H54 (cell line): ENCODE data around the gene EPC1.

Experiments
- DNase-seq: peaks from one replicate; pipeline ENCODE4 v3.0.0; 2011; ENCODE audit warnings: low spot score, mixed read lengths; ENCODE audit not compliant: insufficient read length
- FAIRE-seq: peaks from 3 replicates; lab custom pipeline; 2011; peaks lifted over from hg19 to GRCh38; lab: Jason Lieb, UNC
- POLR2A ChIP-seq: IDR thresholded peaks from 2 replicates; pipeline ENCODE4 v1.6.1; 2011; ENCODE audit warnings: low read depth, mild to moderate bottlenecking, low read length

The EPC1 gene

DNA sequence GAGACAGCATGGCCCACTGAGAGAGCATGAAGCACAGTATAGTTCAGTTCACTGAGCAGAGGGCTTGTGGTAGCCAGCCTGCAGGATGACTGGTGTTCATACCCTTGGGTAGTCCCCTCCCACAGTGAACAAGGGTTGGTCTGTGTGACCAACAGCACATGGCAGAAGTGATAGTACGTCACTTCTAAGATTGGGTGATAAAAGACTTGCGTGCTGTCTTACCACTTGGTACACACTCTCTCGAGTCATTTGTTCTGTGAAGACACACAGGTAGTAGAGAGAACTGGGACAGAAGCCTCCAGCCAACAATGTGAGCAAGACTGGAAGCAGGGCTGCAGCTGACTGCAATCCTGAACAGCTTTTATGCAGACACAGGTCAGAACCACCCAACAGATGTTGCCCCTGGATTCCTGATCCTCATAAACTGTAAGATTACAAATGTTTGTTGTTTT lies 14.6 kb downstream of the EPC1 start:
- no peak for TF ChIP-seq POLR2A
- FAIRE-seq, result no peak
- DNase-seq, result no peak

GRCh38 chr10:32331606-32332005 lies 15.4 kb downstream of the EPC1 start:
- TF ChIP-seq POLR2A, result no peak
- FAIRE-seq (no peak), DNase-seq (no peak)

- no peak for FAIRE-seq
- TF ChIP-seq POLR2A, result no peak
- no peak for DNase-seq
Observed at GRCh38 chr10:32330214-32330613, 16.7 kb downstream of the EPC1 start.

DNA sequence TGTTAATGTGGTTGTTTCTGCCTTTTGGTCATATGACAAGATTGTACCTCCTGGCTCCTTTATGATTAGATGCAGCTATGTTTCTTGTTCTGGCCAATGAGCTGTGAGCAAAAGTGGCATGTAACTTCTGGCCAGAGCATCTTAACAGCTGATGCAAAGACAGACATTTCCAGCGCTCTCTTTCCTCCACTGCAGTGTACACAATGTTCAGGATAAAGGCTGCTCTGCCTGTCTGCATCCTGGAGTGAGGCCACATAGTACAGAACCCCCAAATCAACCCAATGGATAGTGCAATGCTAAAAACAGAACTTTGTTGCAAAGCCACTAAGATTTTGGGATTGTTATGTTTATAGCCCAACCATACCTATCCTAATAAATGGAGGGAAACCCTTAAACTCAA lies 17.9 kb downstream of the EPC1 start:
- DNase-seq (no peak), FAIRE-seq (no peak)
- no peak for TF ChIP-seq POLR2A

DNA sequence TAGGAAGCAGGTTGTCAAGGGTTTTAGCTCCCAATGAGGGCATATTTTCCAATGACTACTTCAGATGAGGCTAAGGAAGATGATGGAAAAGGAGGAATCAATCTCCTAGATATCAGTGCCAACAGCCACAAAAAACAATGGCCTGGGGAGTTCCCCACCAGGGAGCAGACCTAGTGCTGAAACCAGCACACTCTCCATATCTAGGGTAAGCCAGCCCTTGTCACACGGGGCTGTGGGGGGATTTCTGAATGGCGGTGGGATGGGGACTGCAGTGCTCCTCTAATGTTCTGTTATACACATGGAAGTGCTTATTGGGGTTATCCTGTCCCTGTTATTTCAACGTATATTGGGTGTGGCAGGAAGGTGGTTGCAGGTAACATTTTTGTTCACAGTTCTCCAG lies 18.5 kb downstream of the EPC1 start:
- FAIRE-seq, result no peak
- no peak for DNase-seq
- no peak for TF ChIP-seq POLR2A

GRCh38 chr10:32327364-32327691 lies 19.6 kb downstream of the EPC1 start:
- TF ChIP-seq POLR2A, result no peak
- no peak for DNase-seq
- FAIRE-seq, result no peak

GRCh38 chr10:32326680-32327363 lies 20.1 kb downstream of the EPC1 start:
- TF ChIP-seq POLR2A, result no peak
- DNase-seq (no peak), FAIRE-seq (peak; percentile 43)

GRCh38 chr10:32326119-32326518 lies 20.8 kb downstream of the EPC1 start:
- no peak for TF ChIP-seq POLR2A
- FAIRE-seq (no peak), DNase-seq (no peak)

DNA sequence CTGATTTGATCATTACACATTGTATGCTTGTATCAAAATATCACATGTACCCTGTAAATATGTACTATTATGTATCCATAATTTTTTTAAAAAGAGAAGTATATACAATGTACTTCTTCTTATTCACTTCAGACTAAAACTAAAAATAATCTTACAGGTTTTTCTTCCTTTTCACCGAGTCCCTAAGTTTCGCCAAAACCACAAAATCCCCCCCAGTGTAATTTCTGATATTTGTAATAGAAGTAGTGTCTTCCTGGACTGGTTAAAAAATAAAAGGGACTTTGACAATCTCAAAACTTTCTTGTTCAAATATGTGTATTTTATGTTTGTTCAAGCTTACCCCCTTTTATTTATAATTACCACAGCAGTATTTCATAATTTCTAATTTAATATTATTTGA lies 23.9 kb downstream of the EPC1 start:
- no peak for TF ChIP-seq POLR2A
- DNase-seq (no peak), FAIRE-seq (no peak)

DNA sequence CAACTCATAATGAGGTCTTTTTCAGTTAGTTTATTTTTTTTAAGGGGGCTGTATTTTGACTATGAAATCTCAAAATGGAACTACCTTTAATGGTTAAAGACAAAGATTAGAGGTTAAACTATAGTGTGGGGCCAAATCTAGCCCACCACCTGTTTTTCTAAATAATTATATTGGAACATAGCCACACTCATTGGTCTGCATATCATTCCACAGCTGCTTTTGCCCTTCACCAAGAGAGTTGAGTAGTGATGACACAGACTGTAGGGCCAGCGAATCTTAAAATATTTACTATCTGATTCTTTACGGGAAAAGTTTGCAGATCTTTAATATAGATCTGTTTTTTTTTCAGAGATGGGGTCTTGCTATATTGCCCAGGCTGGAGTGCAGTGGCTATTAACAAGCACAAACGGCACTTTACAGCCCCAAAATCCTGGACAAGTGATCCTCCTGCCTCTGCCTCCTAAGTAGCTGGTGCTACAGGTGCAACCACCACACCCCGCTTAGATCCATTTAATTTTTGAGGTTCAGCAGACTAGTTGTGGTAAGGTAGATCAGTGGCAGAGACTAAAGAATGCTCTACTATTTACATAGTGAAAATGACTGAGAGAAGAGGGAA lies 25.8 kb downstream of the EPC1 start:
- no peak for FAIRE-seq

GRCh38 chr10:32318476-32318896 lies 28.5 kb downstream of the EPC1 start:
- FAIRE-seq (no peak), DNase-seq (no peak)
- no peak for TF ChIP-seq POLR2A

More for the DNA sequence above, 25.8 kb downstream of the EPC1 start:
- TF ChIP-seq POLR2A, result no peak
- no peak for DNase-seq

GRCh38 chr10:32317795-32318357 lies 29.1 kb downstream of the EPC1 start:
- DNase-seq (no peak), FAIRE-seq (no peak)
- no peak for TF ChIP-seq POLR2A

DNA sequence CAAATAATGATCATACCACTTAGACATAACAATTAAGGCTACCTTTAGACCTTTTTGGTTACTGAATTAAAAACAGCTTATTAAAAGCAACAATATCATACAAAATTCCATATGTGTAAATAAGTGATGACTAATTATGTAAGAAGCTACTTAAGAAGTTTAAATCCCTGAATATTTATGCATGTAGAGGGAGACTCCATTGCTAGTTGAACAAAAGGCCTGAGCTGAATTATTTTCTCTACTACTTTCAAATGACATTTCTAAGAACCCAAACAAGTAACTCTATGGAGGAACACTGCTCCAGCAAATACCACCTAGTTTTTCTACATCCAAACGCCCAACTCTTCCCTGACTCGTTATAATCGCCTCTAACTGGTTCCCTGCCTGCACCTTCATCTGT lies 31.5 kb downstream of the EPC1 start:
- no peak for FAIRE-seq
- DNase-seq, result no peak
- no peak for TF ChIP-seq POLR2A

DNA sequence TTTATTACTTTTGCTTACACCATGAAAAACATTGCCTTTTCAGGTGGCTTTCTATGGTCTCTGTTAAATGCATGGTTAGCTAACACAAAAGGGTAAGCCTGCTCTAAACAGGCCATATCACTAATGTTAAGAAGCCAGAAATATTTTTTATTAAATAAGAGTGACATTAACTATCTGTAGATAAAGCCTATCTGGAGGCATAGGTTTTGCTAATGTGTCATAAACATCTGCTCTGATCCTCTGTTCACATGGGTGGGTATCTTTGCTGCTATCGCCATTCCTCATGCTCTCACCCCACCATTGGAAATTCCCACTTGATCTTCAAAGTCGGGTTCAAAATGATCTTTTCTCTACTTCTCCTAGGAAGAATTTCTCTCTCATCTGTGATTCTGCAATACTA lies 32.4 kb downstream of the EPC1 start:
- FAIRE-seq, result no peak

More for the DNA sequence above, 32.4 kb downstream of the EPC1 start:
- DNase-seq, result no peak
- no peak for TF ChIP-seq POLR2A
